Stomach (tissue), 4 donors: ENCODE measurements around the gene LACTBL1.

ENCODE experiments used
- CTCF ChIP-seq, 7 experiments: fragments of 450-650 bp in 4 of 7; fragments of 200-600 bp in 3 of 7; sonication (generic) in 3 of 7; IDR thresholded peaks; one replicate each; pipeline ENCODE4 v1.5.1; 2016 to 2019; ENCODE audit warnings: antibody characterized with exemption in 7 of 7, control low read depth in 2 of 7, mild to moderate bottlenecking in 1 of 7
- POLR2A ChIP-seq, 4 donors: fragments of 450-650 bp; IDR thresholded peaks; one replicate each; pipeline ENCODE4 v1.6.1; 2016; ENCODE audit warnings: antibody characterized with exemption in 4 of 4, control low read depth in 2 of 4, mild to moderate bottlenecking in 1 of 4, moderate library complexity in 1 of 4

DNA sequence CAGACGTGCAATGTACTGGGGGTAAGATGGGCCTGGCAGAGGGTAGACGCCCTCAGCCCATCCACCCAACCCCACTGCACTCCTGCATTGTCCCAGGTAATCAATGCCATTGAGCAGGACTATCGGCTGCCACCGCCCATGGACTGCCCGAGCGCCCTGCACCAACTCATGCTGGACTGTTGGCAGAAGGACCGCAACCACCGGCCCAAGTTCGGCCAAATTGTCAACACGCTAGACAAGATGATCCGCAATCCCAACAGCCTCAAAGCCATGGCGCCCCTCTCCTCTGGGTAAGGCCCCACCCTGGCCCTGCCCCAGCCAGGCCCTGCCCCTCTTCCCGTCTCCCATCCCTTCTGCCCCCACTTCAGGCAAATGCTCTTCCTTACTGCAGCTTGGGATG lies 62.4 kb downstream of the LACTBL1 start:
- no peak for TF ChIP-seq POLR2A (IDR thresholded peaks at IDR 0.05)
- no peak for TF ChIP-seq CTCF (IDR thresholded peaks at IDR 0.05)
